Measurements from ENCODE around the gene NLRC5.

NLRC5 gene

GRCh38 chr16:57127836-57128235 is 138.5 kb downstream of the NLRC5 start:
- no peak overlapping the region for H3K4me3 ChIP-seq (ENCODE audit: low read depth, low read length)
- TF ChIP-seq, protein P1, sequence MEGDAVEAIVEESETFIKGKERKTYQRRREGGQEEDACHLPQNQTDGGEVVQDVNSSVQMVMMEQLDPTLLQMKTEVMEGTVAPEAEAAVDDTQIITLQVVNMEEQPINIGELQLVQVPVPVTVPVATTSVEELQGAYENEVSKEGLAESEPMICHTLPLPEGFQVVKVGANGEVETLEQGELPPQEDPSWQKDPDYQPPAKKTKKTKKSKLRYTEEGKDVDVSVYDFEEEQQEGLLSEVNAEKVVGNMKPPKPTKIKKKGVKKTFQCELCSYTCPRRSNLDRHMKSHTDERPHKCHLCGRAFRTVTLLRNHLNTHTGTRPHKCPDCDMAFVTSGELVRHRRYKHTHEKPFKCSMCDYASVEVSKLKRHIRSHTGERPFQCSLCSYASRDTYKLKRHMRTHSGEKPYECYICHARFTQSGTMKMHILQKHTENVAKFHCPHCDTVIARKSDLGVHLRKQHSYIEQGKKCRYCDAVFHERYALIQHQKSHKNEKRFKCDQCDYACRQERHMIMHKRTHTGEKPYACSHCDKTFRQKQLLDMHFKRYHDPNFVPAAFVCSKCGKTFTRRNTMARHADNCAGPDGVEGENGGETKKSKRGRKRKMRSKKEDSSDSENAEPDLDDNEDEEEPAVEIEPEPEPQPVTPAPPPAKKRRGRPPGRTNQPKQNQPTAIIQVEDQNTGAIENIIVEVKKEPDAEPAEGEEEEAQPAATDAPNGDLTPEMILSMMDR (IDR thresholded peaks at IDR 0.05; ENCODE audit: low read depth, low read length): no peak
- TF ChIP-seq POLR2A (IDR thresholded peaks at IDR 0.05; ENCODE audit: extremely low read depth, insufficient read length) (no peak), MYC (IDR thresholded peaks at IDR 0.05; ENCODE audit: low read depth, low read length) (no peak), MAX (IDR thresholded peaks at IDR 0.05; ENCODE audit: low read depth, low read length) (no peak)
- no peak for DNase-seq (ENCODE audit: low read depth)

DNA sequence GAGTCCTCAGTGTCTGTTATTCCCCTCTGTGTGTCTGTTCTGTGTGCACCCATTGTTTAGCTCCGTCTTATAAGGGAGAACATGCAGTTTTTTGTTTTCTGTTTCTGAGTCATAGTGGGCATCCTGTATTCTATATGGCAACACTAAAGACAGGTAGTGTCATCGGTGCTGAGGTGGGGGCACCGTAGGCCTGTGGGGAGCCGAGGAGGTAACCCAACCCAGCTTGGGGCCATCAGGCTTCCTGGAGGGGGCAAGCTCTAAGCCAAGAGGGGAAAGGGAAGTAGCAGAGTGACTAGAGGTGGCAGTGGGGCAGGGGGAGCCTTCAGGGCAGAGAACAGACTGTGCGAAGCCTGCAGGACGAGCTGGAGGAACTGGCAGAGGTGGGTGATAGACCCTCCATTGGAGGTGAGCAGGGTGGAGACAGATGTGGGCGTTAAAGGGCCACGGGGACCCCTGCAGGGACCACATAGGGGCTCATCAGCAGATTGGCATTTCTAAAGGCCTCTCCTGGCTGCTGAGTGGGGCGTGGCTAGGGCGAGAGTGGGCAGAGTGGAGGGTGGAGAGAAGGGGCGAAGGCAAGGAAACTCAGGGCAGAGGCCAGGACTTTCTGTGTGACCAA is 139.5 kb downstream of the NLRC5 start:
- DNase-seq (ENCODE audit: low read depth): no peak
- H3K4me3 ChIP-seq (ENCODE audit: low read depth, low read length): no peak overlapping the region
- TF ChIP-seq MAX (IDR thresholded peaks at IDR 0.05; ENCODE audit: low read depth, low read length) (no peak), MYC (IDR thresholded peaks at IDR 0.05; ENCODE audit: low read depth, low read length) (no peak), POLR2A (IDR thresholded peaks at IDR 0.05; ENCODE audit: extremely low read depth, insufficient read length) (no peak)
- TF ChIP-seq, protein P1 (IDR thresholded peaks at IDR 0.05; ENCODE audit: low read depth, low read length): no peak

GRCh38 chr16:57130950-57131321 is 141.6 kb downstream of the NLRC5 start:
- TF ChIP-seq MYC (IDR thresholded peaks at IDR 0.05; ENCODE audit: low read depth, low read length) (no peak), POLR2A (IDR thresholded peaks at IDR 0.05; ENCODE audit: extremely low read depth, insufficient read length) (no peak), MAX (IDR thresholded peaks at IDR 0.05; ENCODE audit: low read depth, low read length) (no peak)
- TF ChIP-seq, protein P1 (IDR thresholded peaks at IDR 0.05; ENCODE audit: low read depth, low read length): no peak
- no peak overlapping the region for H3K4me3 ChIP-seq (ENCODE audit: low read depth, low read length)
- no peak for DNase-seq (ENCODE audit: low read depth)

DNA sequence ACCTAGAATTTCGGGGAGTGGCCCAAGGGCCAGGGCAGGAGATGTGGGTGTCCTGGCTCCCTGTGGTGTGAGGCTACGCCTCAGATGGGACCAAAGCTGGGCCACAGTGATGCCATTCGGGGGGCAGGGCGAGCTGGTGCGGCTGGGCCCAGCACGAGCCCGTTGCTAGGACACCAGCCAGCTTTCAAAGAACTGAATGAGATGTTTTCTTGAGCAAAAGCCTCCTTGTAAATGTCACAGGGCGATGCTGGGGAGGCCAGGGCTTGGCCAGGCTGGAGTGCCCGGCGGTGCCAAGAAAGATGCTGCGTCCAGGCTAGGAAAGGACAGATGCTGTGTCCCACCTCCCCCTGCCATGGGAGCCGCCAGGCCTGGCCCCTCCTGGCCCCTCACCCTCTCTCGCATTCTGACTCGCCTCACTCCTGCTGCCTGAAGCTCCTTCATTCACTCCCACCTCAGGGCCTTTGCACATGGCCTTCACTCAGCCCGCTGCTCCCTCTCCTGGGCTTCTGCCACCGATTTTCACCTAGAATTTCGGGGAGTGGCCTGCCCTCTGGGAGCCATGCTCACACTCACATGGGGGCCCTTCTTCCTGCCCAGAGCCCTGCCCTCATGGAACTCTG is 142.1 kb downstream of the NLRC5 start:
- TF ChIP-seq, protein P1 (IDR thresholded peaks at IDR 0.05; ENCODE audit: low read depth, low read length): no peak
- TF ChIP-seq POLR2A (IDR thresholded peaks at IDR 0.05; ENCODE audit: extremely low read depth, insufficient read length) (no peak), MAX (IDR thresholded peaks at IDR 0.05; ENCODE audit: low read depth, low read length) (no peak), MYC (IDR thresholded peaks at IDR 0.05; ENCODE audit: low read depth, low read length) (no peak)

DNA sequence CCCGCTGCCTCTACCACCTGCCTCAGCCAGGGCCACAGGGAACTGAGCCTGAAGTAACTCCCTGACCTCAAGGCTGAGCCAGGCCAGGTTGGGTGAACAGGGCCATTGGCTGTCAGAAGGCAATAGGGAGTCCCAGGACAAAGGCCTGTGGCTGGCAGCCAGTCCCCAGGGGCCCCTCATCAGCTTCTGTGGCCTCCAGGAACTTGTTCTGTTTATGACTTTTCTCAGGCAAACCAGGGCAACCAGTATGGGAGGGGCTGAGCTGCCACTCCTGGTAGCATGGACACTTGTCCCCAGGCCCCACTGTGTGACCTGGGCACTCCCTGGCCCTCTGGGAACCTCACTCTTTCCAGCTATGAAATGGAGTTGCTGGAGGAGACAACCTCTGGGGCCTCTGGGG is 143.1 kb downstream of the NLRC5 start:
- TF ChIP-seq, protein P1 (IDR thresholded peaks at IDR 0.05; ENCODE audit: low read depth, low read length): no peak
- TF ChIP-seq POLR2A (IDR thresholded peaks at IDR 0.05; ENCODE audit: extremely low read depth, insufficient read length) (no peak), MYC (IDR thresholded peaks at IDR 0.05; ENCODE audit: low read depth, low read length) (no peak), MAX (IDR thresholded peaks at IDR 0.05; ENCODE audit: low read depth, low read length) (no peak)
- DNase-seq (ENCODE audit: low read depth): peak; percentile 87
- H3K4me3 ChIP-seq (ENCODE audit: low read depth, low read length): no peak overlapping the region

More for the DNA sequence above, 142.1 kb downstream of the NLRC5 start:
- H3K4me3 ChIP-seq (ENCODE audit: low read depth, low read length): no peak overlapping the region
- no peak for DNase-seq (ENCODE audit: low read depth)

Data from NB4 (cell line).